Left renal pelvis (tissue), 4 donors: ENCODE measurements around the gene KRT80. TPM values are rescaled to one million over a fixed set of nuclear protein-coding genes. Genes with fewer than 3 reads are reported as not detected.

ENCODE experiments used
- DNase-seq, 4 donors: peaks; one replicate each; pipeline ENCODE4 v3.0.0-alpha.2; 2013; ENCODE audit warnings: low read depth in 4 of 4, low spot score in 3 of 4
- polyA plus RNA-seq, 4 donors: library from polyadenylated mRNA; unstranded; fragments of 120-200 nt; gene quantifications; one replicate each; pipeline ENCODE4 v1.2.1, GENCODE V29; 2013; ENCODE audit not compliant: insufficient read length in 4 of 4

KRT80 gene
- polyA plus RNA-seq, 4 donors: 0.11 to 1.5 (median 0.97) TPM

GRCh38 chr12:52157566-52158150 is 34.2 kb downstream of the KRT80 start:
- no peak for DNase-seq

GRCh38 chr12:52156757-52157565 is 34.9 kb downstream of the KRT80 start:
- no peak for DNase-seq

GRCh38 chr12:52156311-52156710 is 35.5 kb downstream of the KRT80 start:
- no peak for DNase-seq

- DNase-seq: no peak
These were observed 36.6 kb downstream of the KRT80 start for GRCh38 chr12:52155048-52155868.

GRCh38 chr12:52152905-52153317 is 38.9 kb downstream of the KRT80 start:
- DNase-seq: no peak

- DNase-seq: no peak
These were observed 39.7 kb downstream of the KRT80 start for GRCh38 chr12:52151837-52152783.

GRCh38 chr12:52151153-52151836 is 40.5 kb downstream of the KRT80 start:
- DNase-seq: no peak

GRCh38 chr12:52149651-52150241 is 42.1 kb downstream of the KRT80 start:
- no peak for DNase-seq

- DNase-seq: no peak
These were observed 42.6 kb downstream of the KRT80 start for GRCh38 chr12:52149182-52149641.

- DNase-seq: no peak
These were observed 43.2 kb downstream of the KRT80 start for GRCh38 chr12:52148464-52149181.

GRCh38 chr12:52147964-52148463 is 43.8 kb downstream of the KRT80 start:
- DNase-seq: no peak

GRCh38 chr12:52147367-52147963 is 44.3 kb downstream of the KRT80 start:
- no peak for DNase-seq

GRCh38 chr12:52146822-52147366 is 44.9 kb downstream of the KRT80 start:
- no peak for DNase-seq

- no peak for DNase-seq
These were observed 45.6 kb downstream of the KRT80 start for GRCh38 chr12:52146089-52146821.

GRCh38 chr12:52145228-52146088 is 46.4 kb downstream of the KRT80 start:
- no peak for DNase-seq
